ENCODE data around the gene CDH23. TPM values are rescaled to one million over a fixed set of nuclear protein-coding genes. Genes with fewer than 3 reads are reported as not detected.

Gene CDH23
- polyA plus RNA-seq, 4 donors = 0.60 to 2.9 (median 1.5) TPM

- DNase-seq (ENCODE audit: low read depth in 4 of 4, low spot score in 3 of 4) = no peak
These were observed 347.1 kb downstream of the CDH23 start for GRCh38 chr10:71743866-71744265.

- DNase-seq (ENCODE audit: low read depth in 4 of 4, low spot score in 3 of 4) = no peak
These were observed 348.4 kb downstream of the CDH23 start for GRCh38 chr10:71744897-71745663.

DNA sequence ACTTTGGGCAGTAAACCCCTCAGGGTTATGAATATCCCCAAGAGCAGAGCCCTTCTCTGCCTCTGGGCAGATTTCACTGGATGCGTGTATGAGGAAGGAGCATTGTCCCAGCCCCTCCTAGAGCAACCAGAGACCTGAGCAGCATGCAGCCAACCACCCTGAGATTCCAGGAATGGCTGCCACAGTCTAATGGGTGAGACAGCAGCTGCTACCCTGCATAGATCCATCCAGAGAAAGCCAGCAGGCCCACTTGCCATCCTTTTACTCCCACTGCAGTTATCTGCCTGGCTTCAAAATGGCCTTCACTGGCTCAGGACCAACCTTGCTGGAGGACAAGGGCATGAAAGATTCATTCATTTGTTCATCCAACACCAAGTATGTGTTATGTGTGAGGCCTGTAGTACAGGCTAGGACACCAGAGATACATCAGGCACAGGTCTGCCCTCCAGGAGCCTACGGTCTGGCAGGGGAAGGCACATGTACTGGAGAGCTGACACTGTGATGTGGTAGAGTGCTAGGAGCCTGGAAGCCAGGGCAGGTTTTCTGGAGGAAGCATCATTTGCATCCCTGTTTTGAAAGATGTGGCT is 349.0 kb downstream of the CDH23 start:
- DNase-seq (ENCODE audit: low read depth in 4 of 4, low spot score in 3 of 4) = no peak

- no peak for DNase-seq (ENCODE audit: low read depth in 4 of 4, low spot score in 3 of 4)
These were observed 349.8 kb downstream of the CDH23 start for GRCh38 chr10:71746344-71747037.

- no peak for DNase-seq (ENCODE audit: low read depth in 4 of 4, low spot score in 3 of 4)
These were observed 350.4 kb downstream of the CDH23 start for GRCh38 chr10:71747039-71747531.

- DNase-seq (ENCODE audit: low read depth in 4 of 4, low spot score in 3 of 4) = no peak
These were observed 351.1 kb downstream of the CDH23 start for GRCh38 chr10:71747551-71748523.

- no peak for DNase-seq (ENCODE audit: low read depth in 4 of 4, low spot score in 3 of 4)
These were observed 352.0 kb downstream of the CDH23 start for GRCh38 chr10:71748671-71749191.

DNA sequence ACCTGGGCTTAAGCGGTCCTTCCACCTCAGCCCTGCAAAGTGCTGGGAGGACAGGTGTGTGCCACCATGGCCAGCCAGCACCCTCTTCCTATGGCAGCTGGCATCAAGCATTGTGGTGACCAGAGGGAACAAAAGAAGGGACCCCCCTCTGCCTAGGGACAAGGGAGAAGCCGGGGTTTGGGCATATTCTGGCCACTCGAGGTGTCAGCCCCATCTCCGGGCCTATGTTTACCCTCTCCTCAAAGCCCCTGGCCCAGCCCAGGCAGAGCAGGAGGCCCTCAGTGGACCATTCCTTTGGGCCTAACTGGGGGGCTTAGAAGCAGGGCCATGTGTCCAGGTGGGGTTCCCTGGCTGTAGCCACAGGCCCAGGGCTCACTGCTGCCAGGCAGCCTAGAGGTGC is 352.7 kb downstream of the CDH23 start:
- no peak for DNase-seq (ENCODE audit: low read depth in 4 of 4, low spot score in 3 of 4)

- DNase-seq (ENCODE audit: low read depth in 4 of 4, low spot score in 3 of 4) = no peak
These were observed 353.6 kb downstream of the CDH23 start for GRCh38 chr10:71750124-71750841.

DNA sequence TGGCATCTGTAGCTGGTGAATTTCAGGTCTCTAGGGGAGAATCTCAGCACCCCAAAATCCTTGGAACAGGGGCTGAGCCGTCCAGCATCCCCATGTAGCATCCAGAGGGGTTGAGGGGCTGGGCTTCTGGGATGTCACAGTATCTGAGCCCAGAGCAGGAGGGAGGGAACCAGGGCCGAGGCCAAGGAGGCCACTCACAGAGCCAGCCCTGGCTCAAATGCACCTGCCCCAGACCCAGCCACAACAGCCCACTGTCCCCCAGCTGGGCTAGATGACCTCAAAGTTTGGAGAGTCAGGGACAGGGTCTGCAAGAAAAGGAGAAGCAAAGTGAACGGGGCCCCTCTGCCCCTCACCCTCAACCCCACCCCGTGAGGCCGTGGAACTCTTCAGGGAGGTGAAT is 354.3 kb downstream of the CDH23 start:
- no peak for DNase-seq (ENCODE audit: low read depth in 4 of 4, low spot score in 3 of 4)

DNA sequence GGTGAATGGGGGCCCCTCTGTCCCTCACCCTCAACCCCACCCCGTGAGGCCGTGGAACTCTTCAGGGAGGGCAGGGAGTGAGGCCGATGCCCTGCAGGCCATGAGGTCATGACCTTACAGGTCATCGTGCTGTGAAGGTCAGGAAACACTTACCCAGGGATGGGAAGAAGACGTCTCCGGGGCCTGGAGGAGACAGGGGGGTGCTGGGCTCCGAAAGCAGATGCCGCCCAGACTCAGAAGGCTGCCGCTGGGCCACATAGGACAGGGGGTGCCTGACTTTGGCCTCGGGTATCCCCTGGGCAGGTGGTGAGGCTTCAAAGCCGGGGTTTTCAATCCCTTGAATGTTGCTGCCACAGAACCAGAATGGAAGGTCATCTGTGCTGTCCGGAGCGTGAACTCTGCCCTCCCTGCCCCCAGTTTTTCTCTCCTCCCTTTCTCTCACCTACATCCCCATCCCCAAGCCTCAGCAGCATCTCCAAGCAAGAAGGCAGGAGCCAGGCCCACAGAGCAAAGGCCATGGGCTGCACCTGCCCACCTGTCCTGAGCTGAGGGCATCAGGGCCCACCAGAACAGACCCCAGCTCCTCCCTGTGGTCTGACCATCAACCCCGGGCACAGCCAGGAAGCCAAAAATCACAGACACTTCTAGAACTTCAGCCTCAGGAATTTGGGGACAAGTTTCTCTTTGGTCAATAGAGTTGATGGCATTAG is 354.9 kb downstream of the CDH23 start:
- no peak for DNase-seq (ENCODE audit: low read depth in 4 of 4, low spot score in 3 of 4)

GRCh38 chr10:71752391-71753090 is 355.8 kb downstream of the CDH23 start:
- DNase-seq (ENCODE audit: low read depth in 4 of 4, low spot score in 3 of 4) = no peak

DNA sequence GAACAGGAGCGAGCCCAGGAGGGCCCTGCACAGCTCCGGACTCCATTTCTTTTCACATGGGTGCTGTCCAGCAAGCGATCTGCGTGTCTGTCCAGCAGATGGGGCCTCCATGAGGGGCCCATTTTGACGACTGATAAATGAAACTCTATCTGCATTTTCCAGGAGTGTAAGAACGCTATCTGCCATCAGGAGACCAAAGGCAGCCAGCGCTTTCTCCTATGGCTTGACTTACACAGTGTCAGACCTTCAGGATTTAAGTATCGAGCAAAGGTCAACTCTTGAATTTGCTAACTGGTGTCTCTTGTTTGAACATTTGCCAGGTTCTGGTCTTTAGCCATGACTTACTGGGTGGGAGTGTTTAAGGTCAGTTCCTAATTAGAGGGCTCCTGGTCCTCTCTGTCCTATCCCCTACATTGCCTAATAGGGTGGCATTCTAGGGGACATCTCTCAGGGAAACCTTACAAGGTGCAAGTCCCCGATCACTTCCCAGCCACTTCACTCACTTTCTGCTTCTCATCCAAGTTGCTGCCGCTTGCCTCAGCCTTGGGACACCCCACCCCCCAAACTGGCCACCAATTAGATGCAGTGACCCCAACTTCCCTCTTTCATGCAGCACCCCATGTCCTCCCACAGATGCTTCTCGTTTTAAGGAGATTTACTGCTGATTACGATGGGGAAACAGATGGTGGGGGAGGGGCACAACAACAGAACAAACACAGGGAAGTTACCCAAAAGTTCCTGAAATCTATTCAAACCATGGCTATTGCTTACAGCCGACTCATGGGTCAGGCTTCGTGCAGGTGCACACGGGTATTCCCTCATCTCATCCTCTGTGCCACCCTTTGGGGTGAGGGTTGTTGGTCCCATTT is 356.6 kb downstream of the CDH23 start:
- no peak for DNase-seq (ENCODE audit: low read depth in 4 of 4, low spot score in 3 of 4)

GRCh38 chr10:71753960-71754505 is 357.3 kb downstream of the CDH23 start:
- no peak for DNase-seq (ENCODE audit: low read depth in 4 of 4, low spot score in 3 of 4)

GRCh38 chr10:71754562-71754961 is 357.8 kb downstream of the CDH23 start:
- DNase-seq (ENCODE audit: low read depth in 4 of 4, low spot score in 3 of 4) = no peak

DNA sequence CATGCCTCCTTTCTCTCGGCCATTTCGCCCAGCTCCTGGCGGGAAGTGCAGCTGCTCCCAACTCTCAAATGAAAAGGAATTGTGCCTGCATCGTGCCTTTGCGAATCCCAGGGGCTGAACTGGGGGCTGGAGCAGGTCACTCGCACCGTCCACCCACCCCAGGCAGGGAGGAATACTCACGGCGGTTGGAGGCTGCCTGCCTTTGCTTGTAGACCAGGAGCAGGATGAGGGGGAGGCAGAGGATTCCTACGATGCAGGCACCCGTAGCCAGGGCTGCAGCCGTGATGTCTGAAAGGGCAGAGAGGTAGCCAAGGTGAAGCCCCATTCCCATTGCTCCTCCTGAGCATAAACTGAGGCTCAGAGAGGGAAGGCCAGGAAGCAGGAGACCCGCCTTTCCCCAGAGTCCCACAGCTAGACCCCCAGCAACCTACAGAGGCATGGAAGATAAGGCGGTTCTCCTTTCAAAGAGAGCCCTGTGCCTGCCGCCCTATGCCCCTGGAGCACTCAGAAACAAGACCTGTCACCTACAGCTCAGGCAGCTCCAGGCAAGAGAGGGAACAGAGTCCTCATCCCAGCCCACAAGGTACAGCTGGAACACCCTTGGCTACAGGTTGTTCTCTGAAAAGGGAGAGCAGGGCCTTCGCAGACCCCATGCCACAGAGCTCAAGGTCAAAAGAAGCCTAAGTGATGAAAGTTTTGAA is 358.6 kb downstream of the CDH23 start:
- no peak for DNase-seq (ENCODE audit: low read depth in 4 of 4, low spot score in 3 of 4)
